Left lung (tissue), 10 donors: ENCODE measurements around the gene B3GAT1. TPM values are rescaled to one million over a fixed set of nuclear protein-coding genes. Genes with fewer than 3 reads are reported as not detected.
"Not testable (repeated sequence)": the region's sequence is repeated elsewhere in the genome, so short reads cannot be mapped to it uniquely, and the experiment has no call there.

Source experiments
- ATAC-seq: fragments of 200-7000 bp; cut with Tn5 transposase; one replicate; pipeline ENCODE4 v1.9.1; 2020; ENCODE audit warnings: moderate library complexity
- DNase-seq, 4 donors: peaks; one replicate each; pipeline ENCODE4 v3.0.0-alpha.2; 2013 to 2020
- H3K27ac ChIP-seq, 2 donors: fragments of 200-600 bp; sonication (generic) in 1 of 2; one replicate each; pipeline versions ENCODE4 v1.5.0 to v1.8.0; 2020 to 2021
- H3K27me3 ChIP-seq, 2 donors: fragments of 200-600 bp; sonication (generic) in 1 of 2; one replicate each; pipeline versions ENCODE4 v1.5.0 to v1.8.0; 2020 to 2021
- H3K36me3 ChIP-seq, 2 donors: fragments of 200-600 bp; sonication (generic) in 1 of 2; one replicate each; pipeline versions ENCODE4 v1.5.0 to v1.8.0; 2020 to 2021
- H3K4me1 ChIP-seq, 2 donors: fragments of 200-600 bp; one replicate each; pipeline ENCODE4 v1.8.0; 2021
- H3K4me3 ChIP-seq, 2 donors: fragments of 200-600 bp; sonication (generic) in 1 of 2; one replicate each; pipeline versions ENCODE4 v1.5.0 to v1.8.0; 2020 to 2021; ENCODE audit warnings: mild to moderate bottlenecking in 1 of 2
- H3K9me3 ChIP-seq, 2 donors: fragments of 200-600 bp; sonication (generic) in 1 of 2; one replicate each; pipeline versions ENCODE4 v1.5.0 to v1.8.0; 2020 to 2021
- intact Hi-C, 2 donors: fragments of 100-400 bp; cut with DNase I; formaldehyde crosslinking; loops; one replicate each; pipeline versions ENCODE4 v1.11.2 to v1.14.2; 2022
- polyA plus RNA-seq, 6 donors: library from polyadenylated mRNA; unstranded; fragments of 120-200 nt; gene quantifications; one replicate each; pipeline ENCODE4 v1.2.1, GENCODE V29; 2013; ENCODE audit not compliant: insufficient read length in 6 of 6
- total RNA-seq, 2 donors: library from RNA; stranded (reverse); fragmentation: NEBNext Ultra II Directional; extraction: Animal tissue kit (Norgen Biotek cat#: 25700); gene quantifications; one replicate each; pipeline ENCODE4 v1.2.1, GENCODE V29; 2021
- TF ChIP-seq, protein P1 (sequence below), 2 donors: fragments of 200-600 bp; sonication (generic) in 1 of 2; IDR thresholded peaks; one replicate each; pipeline versions ENCODE4 v1.5.0 to v1.8.0; 2021; ENCODE audit warnings: antibody characterized with exemption in 2 of 2
- donor health status: DM: no; HTN: yes; CAD: no.
- donor health status: DM: no; HTN: no; CAD: no.

B3GAT1 gene
- total and polyA plus RNA-seq, 8 donors = 0.30 to 0.99 (median 0.48) TPM

DNA sequence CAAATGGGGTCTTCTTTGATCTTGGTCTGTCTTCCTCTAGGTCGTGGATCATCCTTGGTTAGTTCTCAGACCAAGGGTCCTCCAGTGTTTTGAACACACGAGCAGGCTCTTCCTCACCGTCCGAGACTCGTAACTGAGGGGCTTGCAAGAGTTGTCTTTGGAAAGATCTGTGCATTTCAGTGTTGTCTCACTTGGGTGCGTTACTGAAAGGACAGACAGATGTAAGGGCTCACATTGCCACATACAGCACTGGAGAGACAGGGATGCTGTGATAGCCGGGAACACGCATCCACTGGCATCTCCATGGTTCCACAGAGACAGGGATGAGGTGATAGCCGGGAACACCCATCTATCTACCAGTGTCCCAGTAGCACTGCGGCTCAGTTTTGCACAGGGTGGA is 64.6 kb downstream of the B3GAT1 start:
- TF ChIP-seq, protein P1, sequence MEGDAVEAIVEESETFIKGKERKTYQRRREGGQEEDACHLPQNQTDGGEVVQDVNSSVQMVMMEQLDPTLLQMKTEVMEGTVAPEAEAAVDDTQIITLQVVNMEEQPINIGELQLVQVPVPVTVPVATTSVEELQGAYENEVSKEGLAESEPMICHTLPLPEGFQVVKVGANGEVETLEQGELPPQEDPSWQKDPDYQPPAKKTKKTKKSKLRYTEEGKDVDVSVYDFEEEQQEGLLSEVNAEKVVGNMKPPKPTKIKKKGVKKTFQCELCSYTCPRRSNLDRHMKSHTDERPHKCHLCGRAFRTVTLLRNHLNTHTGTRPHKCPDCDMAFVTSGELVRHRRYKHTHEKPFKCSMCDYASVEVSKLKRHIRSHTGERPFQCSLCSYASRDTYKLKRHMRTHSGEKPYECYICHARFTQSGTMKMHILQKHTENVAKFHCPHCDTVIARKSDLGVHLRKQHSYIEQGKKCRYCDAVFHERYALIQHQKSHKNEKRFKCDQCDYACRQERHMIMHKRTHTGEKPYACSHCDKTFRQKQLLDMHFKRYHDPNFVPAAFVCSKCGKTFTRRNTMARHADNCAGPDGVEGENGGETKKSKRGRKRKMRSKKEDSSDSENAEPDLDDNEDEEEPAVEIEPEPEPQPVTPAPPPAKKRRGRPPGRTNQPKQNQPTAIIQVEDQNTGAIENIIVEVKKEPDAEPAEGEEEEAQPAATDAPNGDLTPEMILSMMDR (IDR thresholded peaks at IDR 0.05) = no peak
- H3K9me3 ChIP-seq = no peaks in the 10 kb centered on the region
- no peaks in the 10 kb centered on the region for H3K36me3 ChIP-seq
- no peak for DNase-seq
- ATAC-seq = no peak
- H3K4me3 ChIP-seq = no peak overlapping the region
- H3K27me3 ChIP-seq = peaks cover 0 to 2% of the 10 kb centered on the region in 2 donors
- intact Hi-C loops = no loop called here
- no peaks in the 10 kb centered on the region for H3K4me1 ChIP-seq
- no peak overlapping the region for H3K27ac ChIP-seq

DNA sequence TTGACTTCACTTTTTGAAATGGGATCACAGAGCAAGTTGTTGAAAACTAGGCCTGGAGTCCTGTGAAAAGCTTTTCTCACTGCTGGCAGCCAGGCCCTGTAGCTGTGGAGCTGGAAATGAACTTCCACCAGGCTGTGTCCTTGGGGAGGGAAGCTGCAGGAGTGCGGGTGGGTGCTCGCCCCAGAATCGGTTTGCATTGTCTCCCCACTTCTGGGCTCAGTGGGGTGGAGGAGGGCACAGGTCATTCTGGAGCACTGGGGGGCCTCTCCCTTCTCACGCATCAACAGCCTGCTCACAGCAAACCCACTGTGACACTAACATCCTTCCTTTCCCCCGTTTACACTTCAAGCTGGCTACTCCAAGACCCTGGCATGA is 65.1 kb downstream of the B3GAT1 start:
- intact Hi-C loops = no loop called here
- TF ChIP-seq, protein P1 (IDR thresholded peaks at IDR 0.05) = no peak
- Histone ChIP-seq H3K27me3 (peaks cover 0 to 7% of the 10 kb centered on the region in 2 donors), H3K27ac (no peak overlapping the region), H3K4me1 (no peaks in the 10 kb centered on the region), H3K4me3 (no peak overlapping the region), H3K9me3 (no peaks in the 10 kb centered on the region), H3K36me3 (no peaks in the 10 kb centered on the region)
- DNase-seq = no peak
- ATAC-seq = no peak

DNA sequence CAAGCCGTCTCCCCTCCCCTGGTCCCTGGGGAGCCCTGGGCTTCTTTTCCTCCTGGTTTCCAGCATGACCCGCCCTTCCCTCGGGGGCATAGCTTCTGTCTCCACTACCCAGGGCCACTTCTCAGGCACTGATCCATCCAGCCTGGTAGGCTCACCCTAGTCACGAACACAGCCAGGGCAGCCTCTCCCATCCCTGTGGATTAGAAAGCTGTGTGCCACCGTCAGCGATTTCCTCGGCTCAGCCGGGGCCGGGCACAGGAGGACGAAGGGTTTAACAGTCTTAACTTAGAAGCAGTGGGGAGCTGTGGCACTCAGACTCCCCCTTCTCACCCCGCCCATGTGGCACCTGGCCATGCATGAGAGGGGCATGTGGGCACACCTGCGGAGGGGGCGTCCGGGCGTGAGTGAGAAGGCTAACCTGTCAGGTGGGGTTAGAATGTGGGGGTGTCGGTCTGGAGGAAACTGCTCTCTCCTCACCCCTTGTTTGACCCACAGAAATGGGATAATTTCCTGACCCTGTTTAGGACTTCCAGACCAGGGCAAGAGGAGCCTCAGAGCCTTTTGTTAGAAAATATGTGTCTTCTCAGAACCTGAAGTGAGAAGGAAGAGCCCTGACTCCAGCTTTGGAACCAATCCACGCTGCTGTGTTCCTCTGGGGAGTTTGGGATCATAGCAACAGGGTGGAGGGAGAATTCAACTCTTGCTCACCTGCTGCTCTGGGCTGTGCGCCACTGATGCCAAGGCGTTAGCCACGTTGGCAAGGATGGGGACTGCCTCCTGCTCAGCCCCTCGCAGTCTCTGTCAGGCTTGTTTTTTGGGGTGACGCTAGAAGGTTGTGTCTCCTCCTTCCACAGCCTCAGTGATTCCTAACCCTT is 65.7 kb downstream of the B3GAT1 start:
- no peaks in the 10 kb centered on the region for H3K36me3 ChIP-seq
- H3K27ac ChIP-seq = no peak overlapping the region
- H3K4me3 ChIP-seq = no peak overlapping the region
- TF ChIP-seq, protein P1 (IDR thresholded peaks at IDR 0.05) = no peak
- intact Hi-C loops = no loop called here
- peaks cover 0 to 12% of the 10 kb centered on the region in 2 donors for H3K27me3 ChIP-seq
- DNase-seq (no peak), ATAC-seq (no peak)
- H3K4me1 ChIP-seq = no peaks in the 10 kb centered on the region
- H3K9me3 ChIP-seq = no peaks in the 10 kb centered on the region

DNA sequence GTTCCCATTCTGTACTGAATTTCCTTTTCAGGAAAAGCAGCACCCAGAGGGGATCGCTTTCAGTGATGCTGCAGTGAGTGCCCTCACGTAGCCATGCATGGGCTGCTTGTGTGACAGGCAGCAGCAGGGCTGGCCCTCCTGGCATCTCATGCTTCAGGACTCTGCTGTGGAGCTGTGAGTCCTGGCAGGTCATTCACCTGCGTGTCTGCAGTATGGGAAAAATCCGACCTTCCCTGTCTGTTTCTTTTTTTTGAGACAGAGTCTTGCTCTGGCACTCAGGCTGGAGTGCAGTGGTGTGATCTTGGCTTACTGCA is 66.8 kb downstream of the B3GAT1 start:
- Histone ChIP-seq H3K36me3 (no peaks in the 10 kb centered on the region), H3K9me3 (no peaks in the 10 kb centered on the region), H3K27me3 (peaks cover 0 to 12% of the 10 kb centered on the region in 2 donors), H3K4me3 (no peak overlapping the region), H3K27ac (no peak overlapping the region), H3K4me1 (no peaks in the 10 kb centered on the region)
- DNase-seq (no peak), ATAC-seq (no peak)
- TF ChIP-seq, protein P1 (IDR thresholded peaks at IDR 0.05) = no peak
- intact Hi-C loops = no loop called here

DNA sequence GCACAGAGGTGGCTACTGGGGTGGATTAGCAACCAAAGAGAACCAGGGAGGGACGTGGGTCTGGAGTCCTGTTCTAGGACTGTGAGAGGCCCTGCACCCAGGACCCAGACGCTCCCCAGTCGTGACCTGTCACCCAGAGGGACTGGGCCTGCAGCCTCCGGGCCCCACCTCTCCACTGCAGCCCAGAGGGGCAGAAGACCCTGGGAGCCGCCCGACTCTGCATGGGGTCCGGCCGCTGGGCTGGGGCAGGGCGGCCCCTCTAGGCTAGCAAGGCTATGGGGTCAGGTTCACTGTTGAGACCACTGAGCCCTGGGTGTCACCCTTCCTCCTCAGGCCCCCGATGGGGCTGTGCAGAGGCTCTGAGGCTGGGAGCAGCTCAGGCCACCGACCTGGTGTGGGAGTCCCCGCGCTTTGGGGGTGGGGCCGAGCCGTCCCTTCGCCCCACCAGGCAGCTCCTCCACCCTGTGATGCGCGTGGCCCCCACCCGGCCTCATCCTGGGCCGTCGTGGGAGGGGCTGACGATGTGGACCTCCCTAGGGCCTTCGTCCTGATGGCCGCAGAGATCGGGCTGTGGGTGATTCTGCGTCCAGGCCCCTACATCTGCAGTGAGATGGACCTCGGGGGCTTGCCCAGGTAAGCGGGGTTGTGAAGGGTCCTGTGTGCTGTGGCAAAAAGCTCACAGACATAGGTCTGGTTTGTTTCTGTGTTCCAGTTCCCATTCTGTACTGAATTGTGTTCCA is 67.4 kb downstream of the B3GAT1 start:
- ATAC-seq, H3K36me3 ChIP-seq, H3K4me1 ChIP-seq, H3K4me3 ChIP-seq, H3K9me3 ChIP-seq, intact Hi-C loops, H3K27ac ChIP-seq, DNase-seq: not testable (repeated sequence)
- H3K27me3 ChIP-seq = peaks cover 0 to 12% of the 10 kb centered on the region in 2 donors
